H9 (cell line): Measurements from ENCODE around the gene OPTN. TPM values are rescaled to one million over a fixed set of nuclear protein-coding genes. Genes with fewer than 3 reads are reported as not detected.

Experiments used
- DNase-seq: peaks from one replicate; pipeline ENCODE4 v3.0.0-alpha.2; 2017
- H2AFZ ChIP-seq: one replicate; pipeline ENCODE4 v1.6.1; 2013; ENCODE audit warnings: mild to moderate bottlenecking, low read length, control low read depth, moderate library complexity
- H2AK5ac ChIP-seq: 2 replicates; pipeline ENCODE4 v1.6.1; 2013; ENCODE audit warnings: low read length, control low read depth, mixed read lengths; ENCODE audit not compliant: insufficient read length
- H2BK120ac ChIP-seq: one replicate; pipeline ENCODE4 v1.6.1; 2013; ENCODE audit warnings: low read depth, mild to moderate bottlenecking, low read length, control low read depth, inconsistent platforms; ENCODE audit not compliant: poor library complexity, severe bottlenecking
- H2BK12ac ChIP-seq: 2 replicates; pipeline ENCODE4 v1.6.1; 2013; ENCODE audit warnings: low read length, control low read depth, mixed read lengths, low read depth; ENCODE audit not compliant: insufficient read length
- H2BK15ac ChIP-seq: 2 replicates; pipeline ENCODE4 v1.6.1; 2013; ENCODE audit warnings: low read depth, low read length, control low read depth
- H2BK20ac ChIP-seq: one replicate; pipeline ENCODE4 v1.6.1; 2013; ENCODE audit warnings: low read depth, mild to moderate bottlenecking, low read length, control low read depth, inconsistent platforms; ENCODE audit not compliant: poor library complexity, severe bottlenecking
- H2BK5ac ChIP-seq: 2 replicates; pipeline ENCODE4 v1.6.1; 2013; ENCODE audit warnings: low read length, control low read depth, mixed read lengths; ENCODE audit not compliant: insufficient read length
- H3K14ac ChIP-seq: 2 replicates; pipeline ENCODE4 v1.6.1; 2013; ENCODE audit warnings: low read length, control low read depth; ENCODE audit not compliant: insufficient read depth
- H3K18ac ChIP-seq: 2 replicates; pipeline ENCODE4 v1.6.1; 2013; ENCODE audit warnings: low read depth, mild to moderate bottlenecking, mixed read lengths, low read length, control low read depth; ENCODE audit not compliant: insufficient read length
- H3K23ac ChIP-seq: 2 replicates; pipeline ENCODE4 v1.6.1; 2013; ENCODE audit warnings: low read length, control low read depth, mixed read lengths, low read depth; ENCODE audit not compliant: insufficient read length
- H3K23me2 ChIP-seq: 2 replicates; pipeline ENCODE4 v1.6.1; 2013; ENCODE audit warnings: low read depth, mild to moderate bottlenecking, mixed read lengths, low read length, control low read depth; ENCODE audit not compliant: insufficient read length, poor library complexity, severe bottlenecking
- H3K27ac ChIP-seq: 2 replicates; pipeline ENCODE4 v1.5.1; 2013; ENCODE audit warnings: low read length, control low read depth, mixed read lengths, low read depth; ENCODE audit not compliant: insufficient read length
- H3K27me3 ChIP-seq: 2 replicates; pipeline ENCODE4 v1.6.1; 2013; ENCODE audit warnings: low read length, control low read depth, inconsistent platforms; ENCODE audit not compliant: insufficient read depth
- H3K4ac ChIP-seq: 2 replicates; pipeline ENCODE4 v1.6.1; 2013; ENCODE audit warnings: low read depth, mild to moderate bottlenecking, control low read depth, inconsistent platforms, low read length, moderate library complexity
- H3K4me1 ChIP-seq: 2 replicates; pipeline ENCODE4 v1.6.1; 2013; ENCODE audit warnings: low read length, control low read depth, inconsistent platforms; ENCODE audit not compliant: insufficient read depth
- H3K4me2 ChIP-seq: 2 replicates; pipeline ENCODE4 v1.6.1; 2013; ENCODE audit warnings: low read length, control low read depth, mixed read lengths; ENCODE audit not compliant: insufficient read length, insufficient read depth
- H3K56ac ChIP-seq: 2 replicates; pipeline ENCODE4 v1.6.1; 2013; ENCODE audit warnings: low read depth, mild to moderate bottlenecking, mixed read lengths, low read length, control low read depth; ENCODE audit not compliant: insufficient read length
- H3K79me1 ChIP-seq: 2 replicates; pipeline ENCODE4 v1.6.1; 2013; ENCODE audit warnings: low read depth, mild to moderate bottlenecking, moderate library complexity, low read length, control low read depth, inconsistent platforms; ENCODE audit not compliant: insufficient read depth, poor library complexity, severe bottlenecking
- H3K79me2 ChIP-seq: 2 replicates; pipeline ENCODE4 v1.6.1; 2013; ENCODE audit warnings: low read length, control low read depth, inconsistent platforms; ENCODE audit not compliant: insufficient read depth
- H3K9ac ChIP-seq: 2 replicates; pipeline ENCODE4 v1.6.1; 2013; ENCODE audit warnings: low read length, control low read depth, mixed read lengths; ENCODE audit not compliant: insufficient read length; ENCODE audit errors: extremely low read depth
- H3K9me3 ChIP-seq: one replicate; pipeline ENCODE4 v1.6.1; 2013; ENCODE audit warnings: low read depth, low read length, inconsistent platforms; ENCODE audit not compliant: control insufficient read depth
- H3T11ph ChIP-seq: one replicate; pipeline ENCODE4 v1.6.1; 2013; ENCODE audit warnings: mild to moderate bottlenecking, low read length, control low read depth, inconsistent platforms
- H4K20me1 ChIP-seq: one replicate; pipeline ENCODE4 v1.6.1; 2013; ENCODE audit not compliant: control insufficient read depth, insufficient read length, insufficient read depth
- H4K5ac ChIP-seq: 2 replicates; pipeline ENCODE4 v1.6.1; 2013; ENCODE audit warnings: low read depth, mild to moderate bottlenecking, mixed read lengths, low read length, control low read depth; ENCODE audit not compliant: insufficient read length
- H4K8ac ChIP-seq: replicated peaks from 2 replicates; pipeline ENCODE4 v1.6.1; 2013; ENCODE audit warnings: low read length, control low read depth, mixed read lengths, low read depth; ENCODE audit not compliant: insufficient read length
- H4K91ac ChIP-seq: 2 replicates; pipeline ENCODE4 v1.6.1; 2013; ENCODE audit warnings: low read depth, mild to moderate bottlenecking, moderate library complexity, mixed read lengths, low read length, control low read depth; ENCODE audit not compliant: insufficient read length
- H3K27ac Mint-ChIP-seq, 3 experiments: 2 replicates in 2 of 3; 3 replicates in 1 of 3; pipeline ENCODE4 v1.8.0; 2020 to 2021; ENCODE audit warnings: mixed read lengths in 3 of 3, mild to moderate bottlenecking in 1 of 3, moderate library complexity in 1 of 3
- H3K27me3 Mint-ChIP-seq: 2 replicates; pipeline ENCODE4 v1.8.0; 2021; ENCODE audit warnings: low read depth, mild to moderate bottlenecking, moderate library complexity, mixed read lengths
- H3K36me3 Mint-ChIP-seq, 3 experiments: 2 replicates in 2 of 3; 3 replicates in 1 of 3; pipeline ENCODE4 v1.8.0; 2020 to 2021; ENCODE audit warnings: low read depth in 3 of 3, mixed read lengths in 3 of 3; ENCODE audit not compliant: insufficient read depth in 1 of 3
- H3K4me1 Mint-ChIP-seq, 2 experiments: 2 replicates each; pipeline ENCODE4 v1.8.0; 2020; ENCODE audit warnings: mixed read lengths in 2 of 2
- H3K4me3 Mint-ChIP-seq, 2 experiments: 2 replicates in 1 of 2; 3 replicates in 1 of 2; pipeline ENCODE4 v1.8.0; 2020 to 2021; ENCODE audit warnings: mild to moderate bottlenecking in 2 of 2, mixed read lengths in 2 of 2, moderate library complexity in 1 of 2
- H3K9me3 Mint-ChIP-seq, 2 experiments: 2 replicates in 1 of 2; 3 replicates in 1 of 2; pipeline ENCODE4 v1.8.0; 2020; ENCODE audit warnings: mild to moderate bottlenecking in 2 of 2, mixed read lengths in 2 of 2, moderate library complexity in 1 of 2
- CTCF ChIP-seq: fragments of 200-600 bp; sonication (generic); conservative IDR thresholded peaks from 3 replicates; pipeline ENCODE4 v1.8.0; 2021; ENCODE audit warnings: antibody characterized with exemption, mild to moderate bottlenecking
- WGBS: extraction: QIAGEN DNeasy Blood & Tissue Kit; methylation state at CpG from one replicate; pipeline ENCODE4 v1.1.7; 2013; ENCODE audit warnings: missing lambda C conversion rate, low lambda C conversion rate, mixed read lengths; ENCODE audit not compliant: insufficient read length; ENCODE audit errors: extremely low coverage; 5-methylcytosine and 5-hydroxymethylcytosine counted together
- total RNA-seq: library from RNA; stranded (reverse); gene quantifications from 2 replicates; pipeline ENCODE4 v1.2.1, GENCODE V29; 2021

Gene OPTN
- total RNA-seq, 1 experiment from 2014 or later, result 16.1 TPM

GRCh38 chr10:13068071-13068470 lies 31.9 kb upstream of the OPTN start:
- H4K5ac ChIP-seq, result no peak overlapping the region
- H3K79me2 ChIP-seq, result no peaks in the 10 kb centered on the region
- H4K91ac ChIP-seq, result no peak overlapping the region
- no peak overlapping the region for H4K8ac ChIP-seq
- no peak overlapping the region for H2BK120ac ChIP-seq
- no peak overlapping the region for H2BK5ac ChIP-seq
- no peaks in the 10 kb centered on the region; the same call in 1 of the 2 replicates for H3K4me1 ChIP-seq
- no peak overlapping the region for H2BK20ac ChIP-seq
- Mint-ChIP-seq H3K4me1 (peaks cover 15 to 19% of the 10 kb centered on the region in 2 experiments), H3K36me3 (peaks cover 3 to 25% (median 6%) of the 10 kb centered on the region in 3 experiments; a peak in 5 of 7 replicates), H3K27ac (no peak overlapping the region), H3K4me3 (no peak overlapping the region), H3K9me3 (peaks cover 12 to 27% of the 10 kb centered on the region in 2 experiments), H3K27me3 (peaks cover 7% of the 10 kb centered on the region)
- H3K14ac ChIP-seq, result no peak overlapping the region
- no peak for DNase-seq
- H3K4me2 ChIP-seq, result no peak overlapping the region
- no peak overlapping the region for H3K9ac ChIP-seq
- H3K56ac ChIP-seq, result no peak overlapping the region
- H3K27me3 ChIP-seq, result no peaks in the 10 kb centered on the region
- H3K4ac ChIP-seq, result no peak overlapping the region
- no peak overlapping the region for H3K23ac ChIP-seq
- H2AFZ ChIP-seq, result no peak overlapping the region
- no peaks in the 10 kb centered on the region for H3K23me2 ChIP-seq
- no peaks in the 10 kb centered on the region for H4K20me1 ChIP-seq
- no peaks in the 10 kb centered on the region for H3K79me1 ChIP-seq
- H2BK15ac ChIP-seq, result no peak overlapping the region
- no CpG with 5 or more reads among the region's 5 CpGs for WGBS
- H3K9me3 ChIP-seq, result no peaks in the 10 kb centered on the region
- H3K18ac ChIP-seq, result no peak overlapping the region
- no peak overlapping the region for H3T11ph ChIP-seq
- TF ChIP-seq CTCF, result no peak
- H2BK12ac ChIP-seq, result no peak overlapping the region
- no peak overlapping the region for H3K27ac ChIP-seq
- H2AK5ac ChIP-seq, result no peak overlapping the region
